Hindlimb muscle (tissue), 1 donor: Measurements from ENCODE around the gene CDC42SE2. TPM values are rescaled to one million over a fixed set of nuclear protein-coding genes. Genes with fewer than 3 reads are reported as not detected.
A peak's percentile ranks its signal among the peaks of the same experiment; 100 is the strongest.
"Not testable (repeated sequence)": the region's sequence is repeated elsewhere in the genome, so short reads cannot be mapped to it uniquely, and the experiment has no call there.

Experiments
- DNase-seq: peaks from one replicate; pipeline ENCODE4 v3.0.0-alpha.2; 2013
- polyA plus RNA-seq: library from polyadenylated mRNA; unstranded; fragments of 120-200 nt; gene quantifications from one replicate; pipeline ENCODE4 v1.2.1, GENCODE V29; 2013; ENCODE audit not compliant: insufficient read length

CDC42SE2 gene
- polyA plus RNA-seq, 1 donor = 22.7 TPM

DNA sequence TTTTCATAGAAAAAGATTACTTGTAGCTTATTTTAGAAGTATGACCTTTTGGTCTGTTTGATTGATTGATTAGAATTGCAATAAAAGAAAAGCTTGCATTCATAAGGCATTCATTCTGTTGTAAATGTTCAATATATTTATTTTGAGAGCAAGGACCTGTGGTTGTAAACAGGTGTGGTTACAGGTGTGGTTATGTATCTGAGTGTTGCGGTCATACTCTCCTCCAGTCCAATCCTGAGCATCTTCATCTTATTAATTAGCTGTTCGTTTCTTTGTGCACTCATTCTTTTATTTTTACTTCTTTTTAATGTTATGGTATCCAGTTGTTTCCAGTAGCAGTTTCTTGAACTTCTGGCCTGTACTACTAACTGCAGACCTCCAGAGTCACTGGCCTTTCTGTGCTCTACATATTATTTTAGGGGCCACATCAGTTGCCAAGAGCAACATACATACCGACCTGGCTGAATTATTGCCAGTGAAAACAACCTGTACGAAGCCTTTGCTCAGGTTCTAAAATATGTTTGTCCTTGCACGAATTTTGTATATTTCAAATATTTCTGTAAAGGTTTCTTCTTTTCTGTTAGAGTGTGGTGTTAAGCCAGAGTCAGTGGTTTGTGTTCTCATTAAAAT, 128.7 kb downstream of the CDC42SE2 start:
- DNase-seq = no peak

DNA sequence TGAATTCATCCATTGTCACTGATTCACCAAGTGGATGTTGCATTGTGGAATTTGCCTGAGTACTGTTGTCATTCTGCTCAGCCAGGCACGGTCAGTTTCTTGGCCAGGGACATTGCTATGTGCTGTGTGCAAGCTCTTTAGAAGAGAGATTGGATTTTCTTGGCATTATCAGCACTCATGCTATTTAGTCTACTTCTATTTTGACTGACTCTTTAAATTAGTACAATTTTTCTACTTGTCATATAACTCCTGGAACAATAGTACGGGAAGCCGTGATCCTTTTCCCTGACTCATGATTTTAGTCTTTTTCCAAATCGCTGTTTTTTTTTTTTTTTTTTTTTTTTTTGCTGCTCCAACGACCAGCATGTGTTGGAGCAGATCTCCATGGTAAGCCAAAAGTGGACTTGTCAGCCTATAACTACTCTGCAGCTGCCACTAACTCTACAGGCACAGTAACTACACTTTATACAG, 129.7 kb downstream of the CDC42SE2 start:
- no peak for DNase-seq

DNA sequence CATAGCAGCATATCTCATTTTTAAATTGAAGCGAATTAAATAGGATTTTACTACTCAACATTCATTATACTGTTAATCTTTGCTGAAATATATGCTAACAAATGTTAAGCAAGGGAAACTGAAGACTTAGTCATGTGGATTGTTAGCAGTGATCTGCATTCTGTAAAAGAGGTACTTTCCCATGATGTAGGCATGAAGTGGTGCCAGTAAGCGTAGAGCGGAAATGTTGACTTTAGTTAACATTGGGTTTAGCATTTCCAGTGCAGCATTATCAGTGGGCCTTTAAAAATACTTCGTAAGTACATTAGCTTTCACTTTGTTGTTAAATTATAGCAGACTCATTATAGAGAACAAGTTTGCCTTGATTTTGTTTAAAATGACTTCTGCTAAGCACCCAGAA, 130.3 kb downstream of the CDC42SE2 start:
- no peak for DNase-seq

DNA sequence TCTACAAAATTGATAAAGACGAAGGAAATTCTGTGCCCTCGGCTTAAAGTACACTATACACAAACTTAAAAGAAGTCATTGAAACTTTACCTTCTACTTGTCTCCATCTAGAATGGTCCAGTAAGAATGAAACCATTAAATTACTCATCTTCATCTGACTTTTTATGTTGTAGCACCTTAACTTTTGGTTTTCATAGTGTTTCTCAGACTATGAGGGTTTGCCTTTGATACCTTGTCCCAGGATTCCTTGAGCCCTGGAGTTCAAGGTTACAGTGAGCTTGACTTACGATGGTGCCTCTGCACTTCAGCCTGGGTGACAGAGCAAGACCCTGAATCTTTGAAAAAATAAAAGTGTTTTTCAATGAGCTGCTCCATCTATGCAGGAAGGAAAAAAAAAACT, 132.2 kb downstream of the CDC42SE2 start:
- no peak for DNase-seq

DNA sequence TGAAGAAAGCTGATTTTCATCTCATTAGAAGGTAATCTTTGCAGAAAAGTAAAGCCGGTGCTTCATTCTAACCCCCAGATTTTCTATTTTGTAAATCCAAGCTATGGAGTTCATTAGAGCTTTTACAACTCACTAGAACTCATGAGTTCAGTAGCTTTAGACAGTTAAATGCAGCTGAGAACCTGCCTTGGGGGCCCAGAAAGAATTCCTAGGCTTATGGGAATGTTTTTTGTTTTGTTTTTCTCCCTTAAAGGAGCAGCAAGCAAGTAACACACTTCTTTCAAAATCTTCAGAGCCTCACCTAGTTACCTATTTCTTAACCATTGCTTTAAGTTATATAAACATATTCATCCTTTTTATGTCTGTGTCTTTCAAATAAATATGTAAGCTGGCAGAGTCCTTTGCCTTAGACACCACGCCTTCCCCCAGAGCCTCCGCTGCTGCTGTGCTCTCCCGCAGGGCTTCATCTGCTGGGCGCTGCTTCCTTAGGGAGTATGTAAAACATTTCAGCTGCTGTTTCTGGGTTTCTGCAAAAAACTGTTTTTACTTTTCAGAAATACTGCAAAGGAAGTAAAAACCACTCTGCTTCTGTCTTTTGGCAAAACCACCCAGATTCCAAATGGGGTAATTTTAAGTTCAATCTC, 132.9 kb downstream of the CDC42SE2 start:
- no peak for DNase-seq

DNA sequence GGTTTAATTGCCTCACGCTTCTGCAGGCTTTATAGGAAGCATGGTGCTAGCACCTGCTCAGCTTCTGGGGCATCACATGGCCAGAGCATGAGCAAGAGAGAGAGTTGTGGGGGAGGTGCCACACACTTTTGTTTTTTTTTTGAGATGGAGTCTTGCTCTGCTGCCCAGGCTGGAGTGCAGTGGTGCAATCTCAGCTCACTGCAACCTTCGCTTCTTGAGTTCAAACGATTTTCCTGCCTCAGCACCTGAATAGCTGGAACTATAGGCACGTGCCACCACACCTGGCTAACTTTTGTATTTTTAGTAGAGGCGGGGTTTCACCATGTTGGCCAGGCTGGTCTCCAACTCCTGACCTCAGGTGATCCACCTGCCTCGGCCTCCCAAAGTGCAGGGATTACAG, 135.2 kb downstream of the CDC42SE2 start:
- not testable (repeated sequence) for DNase-seq

DNA sequence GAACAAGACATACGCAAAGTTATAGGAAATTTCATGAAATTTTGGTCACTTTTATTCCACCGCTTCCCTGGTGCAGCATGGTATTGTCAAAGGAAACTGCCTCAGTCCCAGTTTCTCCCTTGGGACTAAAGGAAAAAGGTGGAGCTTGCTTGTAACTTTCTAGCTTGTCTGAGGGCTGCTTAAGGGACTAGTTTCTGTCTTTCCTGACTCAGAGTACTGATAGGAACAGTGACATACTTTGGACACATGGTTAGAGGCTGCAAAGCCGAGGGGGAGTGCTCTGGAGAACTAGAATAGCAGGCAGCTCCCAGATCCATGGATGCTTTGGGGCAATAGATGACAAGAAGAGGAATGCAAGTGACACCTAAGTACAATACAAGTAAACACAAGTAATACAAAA, 136.7 kb downstream of the CDC42SE2 start:
- DNase-seq = no peak

DNA sequence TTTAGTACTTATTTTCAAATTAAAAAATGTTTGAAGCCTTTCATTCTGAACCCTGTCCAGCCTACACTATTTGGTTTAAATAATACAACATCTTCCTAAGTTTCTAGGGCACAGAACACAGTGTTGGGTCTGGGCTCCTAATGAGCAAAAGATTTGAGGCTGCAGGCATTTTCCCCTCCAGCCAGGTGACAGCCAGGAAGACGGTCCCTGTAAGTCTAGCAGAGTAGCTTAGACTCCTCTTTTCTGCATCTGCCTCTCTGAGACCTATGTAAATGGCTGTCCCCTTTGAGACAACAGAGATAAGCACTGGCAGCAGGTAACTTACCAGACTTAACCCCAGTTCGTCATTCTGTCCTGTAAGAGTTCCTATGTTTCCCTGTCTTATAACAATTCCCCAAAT, 141.8 kb downstream of the CDC42SE2 start:
- no peak for DNase-seq

DNA sequence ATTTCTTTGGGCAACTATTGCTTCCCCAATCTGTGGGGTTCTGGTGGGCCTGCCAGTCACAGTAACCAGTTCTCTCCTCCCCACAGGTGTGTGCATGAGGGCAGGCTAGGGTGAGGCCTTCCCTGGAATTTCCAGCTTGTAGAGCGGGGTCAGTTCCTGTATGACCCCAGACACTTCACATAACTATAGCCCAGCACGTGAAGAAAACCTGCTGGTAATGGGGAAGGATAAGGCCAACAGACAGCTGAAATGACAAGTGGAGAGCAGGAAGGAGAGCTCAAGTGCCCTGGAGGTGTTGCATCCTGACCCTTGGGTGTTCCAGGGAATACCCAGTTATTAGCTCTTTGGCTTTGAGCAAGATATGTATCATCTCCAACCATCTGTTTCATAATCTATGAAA, 142.2 kb downstream of the CDC42SE2 start:
- DNase-seq = no peak

DNA sequence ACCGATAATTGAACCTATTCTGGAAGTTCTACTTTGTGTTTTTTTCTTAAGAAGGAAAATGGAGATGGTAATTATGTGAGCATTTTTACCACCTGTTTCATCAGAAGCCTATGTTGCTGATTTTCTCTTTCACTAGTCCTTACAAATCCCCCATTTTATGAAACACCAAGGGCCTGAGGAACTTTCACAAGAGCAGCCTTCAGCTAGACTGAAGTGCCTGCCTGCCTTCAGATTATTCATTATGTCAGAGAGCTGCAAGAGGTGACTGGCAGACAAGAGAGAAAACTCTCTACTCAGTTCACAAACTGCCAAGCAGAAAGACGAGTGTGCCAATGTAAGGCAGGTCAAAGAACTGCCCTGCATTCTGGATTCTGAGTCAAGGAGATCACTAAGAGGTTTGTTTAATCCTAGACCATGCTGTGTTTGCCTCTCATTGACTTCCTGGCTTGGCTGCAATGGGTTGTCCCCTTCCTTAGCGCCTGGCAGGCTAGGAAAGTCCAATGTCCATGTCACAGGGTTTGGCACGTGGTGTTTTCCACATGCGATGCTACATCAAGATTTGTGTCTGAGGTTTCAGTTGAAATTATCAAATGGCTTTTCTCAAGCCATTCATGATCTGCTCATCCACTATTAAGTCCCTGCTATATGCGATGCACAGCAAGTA, 143.3 kb downstream of the CDC42SE2 start:
- DNase-seq = no peak

DNA sequence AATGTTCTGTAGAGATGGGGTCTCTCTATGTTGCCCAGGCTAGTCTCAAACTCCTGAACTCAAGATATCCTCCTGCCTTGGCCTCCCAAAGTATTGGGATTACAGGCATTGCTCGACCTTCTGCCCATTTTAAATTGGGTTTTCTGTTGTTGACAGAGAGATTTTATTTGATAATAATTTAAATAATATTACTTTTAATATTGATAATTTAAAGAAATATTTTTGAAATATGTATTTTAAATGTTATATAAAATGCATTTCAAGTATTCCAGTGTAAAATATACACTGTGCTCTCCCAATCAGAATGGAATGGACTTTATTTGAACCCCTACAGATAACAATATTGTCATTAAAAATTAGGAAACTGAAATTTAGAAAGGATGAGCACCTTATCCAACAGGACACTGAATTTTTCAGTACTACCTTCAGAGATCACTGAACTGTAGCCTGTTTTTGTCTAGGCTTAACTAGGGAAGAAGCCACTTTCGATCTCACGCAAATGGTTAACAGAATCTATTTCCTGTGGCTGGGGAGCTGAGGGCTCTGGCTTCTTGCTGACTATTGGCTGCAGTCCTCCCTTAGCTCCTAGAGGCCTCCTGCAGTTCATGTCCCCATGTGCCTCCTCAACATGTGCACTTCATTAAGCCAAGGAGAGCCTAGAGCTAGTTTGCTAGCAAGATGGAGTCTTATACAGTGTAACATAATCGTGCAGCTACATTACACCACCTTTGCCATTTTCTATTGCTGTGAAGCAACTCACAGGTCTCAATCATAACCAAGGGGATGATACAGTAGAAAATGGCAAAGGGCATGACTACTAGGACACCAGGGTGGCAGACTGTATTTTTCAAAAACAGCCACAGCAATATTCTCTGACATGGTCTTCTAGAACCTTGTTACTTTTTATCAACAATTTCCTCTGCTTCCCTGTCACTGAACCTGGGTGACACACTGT, 150.0 kb downstream of the CDC42SE2 start:
- no peak for DNase-seq

DNA sequence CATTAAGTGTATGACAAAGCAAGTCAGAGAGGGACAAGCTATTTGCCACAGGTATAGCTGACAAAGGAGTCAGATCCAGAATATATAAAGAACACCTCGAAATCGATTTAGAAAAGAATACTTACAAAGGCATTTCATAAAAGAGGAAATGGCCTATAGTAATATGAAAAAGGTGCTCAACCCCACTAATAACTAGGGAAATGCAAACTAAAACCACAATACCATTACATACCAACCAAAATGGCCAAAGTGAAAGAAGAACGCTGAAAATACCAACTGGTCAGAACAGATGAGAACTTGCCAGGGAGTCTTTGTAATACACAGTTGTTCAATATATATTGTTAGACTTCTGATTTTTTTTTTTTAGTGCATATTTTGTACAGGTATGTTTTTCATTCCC, 152.9 kb downstream of the CDC42SE2 start:
- no peak for DNase-seq

DNA sequence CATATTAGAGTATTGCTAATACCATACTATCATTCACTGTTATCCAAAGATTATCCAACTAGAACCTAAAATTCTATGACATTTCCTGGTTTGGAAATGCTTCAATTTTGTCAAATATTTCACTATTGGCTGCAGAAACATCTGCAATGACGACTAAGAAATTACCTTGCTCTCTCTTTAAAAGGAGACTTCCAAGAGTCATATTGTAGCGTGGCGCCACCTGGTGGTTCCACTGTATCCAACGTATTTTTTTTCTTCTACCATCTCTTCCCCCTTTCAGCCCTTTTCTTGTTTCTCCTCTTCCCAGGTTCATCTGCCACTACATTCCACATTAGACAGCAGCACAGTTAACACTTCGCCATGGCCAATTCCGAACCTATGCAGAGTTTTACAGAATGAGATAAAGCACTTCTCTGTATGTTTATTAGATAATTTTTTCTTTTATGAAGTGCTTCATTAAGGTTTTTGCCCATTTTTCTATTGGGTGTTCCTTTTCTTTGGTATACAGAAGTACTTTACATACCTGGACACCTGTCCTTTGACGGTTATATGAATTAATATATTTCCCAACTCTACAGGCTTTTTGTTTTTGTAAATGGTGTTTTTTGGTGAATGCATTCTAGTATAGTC, 153.5 kb downstream of the CDC42SE2 start:
- peak; percentile 71 for DNase-seq

DNA sequence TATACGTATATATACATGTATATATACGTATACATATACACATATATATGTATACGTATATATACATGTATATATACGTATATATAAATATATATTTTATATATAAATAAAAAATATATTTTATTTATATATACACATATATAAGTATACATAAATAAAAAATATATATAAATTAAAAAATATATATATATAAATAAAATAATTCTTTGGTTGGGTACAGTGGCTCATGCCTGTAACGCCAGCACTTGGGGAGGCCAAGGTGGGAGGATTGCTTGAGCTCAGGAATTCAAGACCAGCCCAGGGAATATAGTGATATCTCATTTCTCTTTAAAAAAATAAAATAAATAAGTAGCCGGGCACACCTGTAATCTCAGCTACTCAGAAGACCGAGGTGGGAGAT, 155.0 kb downstream of the CDC42SE2 start:
- DNase-seq = no peak

DNA sequence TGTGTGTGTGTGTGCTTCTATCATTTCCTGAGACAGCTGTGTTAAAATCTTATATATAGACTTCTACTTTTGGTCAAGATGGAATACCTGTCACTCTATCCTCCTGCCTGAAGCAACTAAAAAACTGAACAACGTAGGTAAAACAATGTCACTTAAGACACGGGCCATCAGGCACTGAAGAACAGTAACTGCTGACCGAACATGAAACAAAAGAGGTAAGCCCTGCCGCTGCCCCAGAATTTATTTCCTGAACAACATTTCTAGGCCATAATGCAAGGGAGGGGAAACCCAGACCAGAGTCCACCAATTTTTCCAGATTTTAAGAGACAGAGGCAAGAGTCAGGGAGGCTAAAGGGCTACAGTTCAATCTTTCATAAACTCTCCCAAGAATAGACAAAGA, 156.0 kb downstream of the CDC42SE2 start:
- DNase-seq = no peak

DNA sequence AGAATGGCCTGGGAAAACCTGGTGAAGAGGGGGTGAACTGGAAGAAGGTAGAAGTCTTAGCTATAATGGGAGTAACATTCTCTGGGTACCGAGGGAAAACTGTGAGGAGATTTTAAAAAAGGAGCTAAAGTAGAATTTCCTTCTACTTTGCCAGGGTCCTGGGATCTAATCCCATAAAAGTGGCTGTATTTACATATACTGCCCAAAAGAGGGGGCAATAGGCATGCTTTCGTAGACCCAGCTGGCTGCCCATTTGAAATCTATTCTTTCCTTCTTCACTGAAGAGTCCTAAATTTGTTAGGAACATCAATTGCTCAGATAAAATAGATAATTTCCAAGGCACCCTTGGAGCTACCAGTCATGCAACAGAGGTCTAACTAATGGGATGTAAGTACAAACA, 159.2 kb downstream of the CDC42SE2 start:
- no peak for DNase-seq

DNA sequence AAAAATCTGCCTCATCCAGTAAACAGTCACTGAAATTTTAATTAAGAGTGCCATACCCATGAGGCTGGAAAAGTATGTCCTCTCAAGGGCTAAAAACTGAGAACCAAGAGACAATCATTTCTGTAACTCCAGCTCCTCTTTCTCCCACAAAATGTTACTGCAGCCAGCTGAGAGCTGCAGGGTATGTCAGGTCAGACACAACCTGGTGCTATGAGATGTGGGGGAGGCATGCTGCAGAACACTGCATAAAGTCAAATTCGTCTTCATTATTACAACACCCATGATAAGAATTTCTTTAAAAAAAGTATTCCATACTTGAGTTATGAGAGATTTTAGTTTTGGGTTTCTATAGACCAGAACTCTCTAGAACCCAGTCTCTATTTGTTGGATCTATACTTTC, 162.2 kb downstream of the CDC42SE2 start:
- no peak for DNase-seq

DNA sequence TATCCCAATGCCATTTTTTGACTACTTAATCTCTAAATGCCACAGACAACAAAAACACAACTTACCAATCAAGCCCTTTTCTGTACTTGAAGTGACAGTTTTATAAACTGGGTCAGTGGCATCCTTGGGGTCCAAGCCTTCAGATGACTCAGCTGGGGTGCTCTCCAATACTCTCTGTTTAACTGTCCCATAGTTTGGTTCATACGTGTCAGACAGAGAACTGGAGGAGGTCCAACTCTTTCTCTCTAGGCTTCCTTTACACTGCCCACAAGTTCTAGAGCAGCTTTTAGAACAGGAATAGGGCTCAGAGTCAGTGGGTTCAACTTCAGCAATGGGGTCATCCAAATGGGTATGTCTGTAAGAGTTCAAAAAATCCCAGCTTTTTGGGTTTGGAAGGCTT, 166.9 kb downstream of the CDC42SE2 start:
- DNase-seq = no peak

DNA sequence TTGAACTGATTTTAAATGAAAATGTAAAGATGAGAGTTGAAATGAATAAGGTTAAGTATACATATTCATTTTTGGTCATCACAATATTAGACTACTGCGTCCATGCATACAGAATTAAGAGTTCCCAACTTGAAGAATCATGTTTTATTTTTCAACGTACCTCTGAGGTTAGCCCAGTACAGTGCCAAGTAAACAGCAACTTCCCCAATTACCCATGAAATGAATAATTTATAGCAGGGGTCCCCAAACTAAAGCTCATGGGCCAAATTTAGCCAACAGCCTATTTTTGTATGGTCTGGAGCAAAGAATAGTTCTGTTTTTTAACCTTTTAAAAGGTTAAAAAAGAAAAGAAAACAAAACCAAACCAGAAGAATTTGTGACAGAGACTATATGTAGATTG, 167.9 kb downstream of the CDC42SE2 start:
- DNase-seq = no peak

DNA sequence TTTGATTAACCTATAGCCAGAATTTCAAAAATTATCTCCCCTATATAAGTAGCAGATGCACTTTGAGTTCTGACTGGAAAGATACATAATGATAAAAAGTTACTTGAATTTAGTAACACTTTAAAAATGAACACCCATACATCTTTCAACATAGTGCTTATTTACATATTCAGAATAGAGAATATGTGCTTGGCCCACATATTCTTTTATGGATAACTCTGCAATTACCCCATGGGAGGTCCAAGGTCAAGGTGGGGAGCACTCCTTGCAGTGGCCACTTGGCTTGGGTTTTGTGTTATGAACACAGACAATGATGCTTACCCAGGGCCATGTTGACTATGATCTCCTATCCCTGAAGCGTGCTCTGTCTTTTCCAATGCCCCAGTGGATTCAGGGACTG, 169.3 kb downstream of the CDC42SE2 start:
- DNase-seq = no peak

DNA sequence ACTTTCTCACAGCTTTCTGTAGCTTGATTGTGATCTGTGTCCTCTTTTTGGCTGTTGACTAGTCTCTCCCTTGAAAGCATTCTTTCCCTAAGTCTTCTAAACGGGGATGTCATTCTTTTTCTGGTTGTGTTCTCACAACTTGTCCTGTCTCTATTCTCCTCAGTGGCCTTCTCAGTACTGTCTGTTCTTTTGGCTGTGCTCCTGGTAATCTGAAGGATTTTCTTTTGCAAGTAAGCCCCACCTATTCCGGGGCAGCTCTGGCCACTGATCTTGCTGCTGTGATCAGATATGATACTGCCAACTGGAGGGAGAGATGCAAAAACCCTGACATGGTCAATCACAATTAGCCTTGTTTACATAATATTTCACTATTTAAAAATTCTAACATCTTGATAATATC, 172.2 kb downstream of the CDC42SE2 start:
- no peak for DNase-seq

DNA sequence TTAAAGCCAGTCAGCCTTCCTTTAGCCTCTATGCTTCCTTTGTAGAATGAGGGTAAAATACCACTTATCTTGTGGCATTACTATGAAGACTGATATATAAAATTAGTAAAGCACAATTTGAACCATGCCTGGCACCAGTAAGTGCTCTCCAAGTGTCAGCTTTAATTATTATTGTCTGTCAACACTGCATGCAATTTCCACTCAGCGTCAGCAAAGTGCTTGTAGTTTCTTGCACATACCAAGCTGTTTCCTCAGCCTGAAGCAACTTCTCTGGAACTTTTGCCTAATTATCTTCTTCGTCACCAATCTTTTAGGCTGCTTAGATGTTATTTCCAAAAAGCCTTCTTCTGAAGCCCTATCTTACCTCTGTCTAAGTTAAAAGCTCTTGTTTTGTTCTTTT, 177.3 kb downstream of the CDC42SE2 start:
- no peak for DNase-seq
